ENCODE measurements around the gene TYR. TPM values are rescaled to one million over a fixed set of nuclear protein-coding genes. Genes with fewer than 3 reads are reported as not detected.
"Not testable (repeated sequence)": the region's sequence is repeated elsewhere in the genome, so short reads cannot be mapped to it uniquely, and the experiment has no call there.

Gene TYR
- total RNA-seq, 2 donors from 2014 or later = not detected

GRCh38 chr11:89235976-89236375 is 58.3 kb downstream of the TYR start:
- H3K9me3 Mint-ChIP-seq = no peaks in the 10 kb centered on the region
- H3K4me1 ChIP-seq (ENCODE audit: control insufficient read depth, insufficient read depth, low read length) = no peaks in the 10 kb centered on the region

GRCh38 chr11:89247007-89247406 is 69.3 kb downstream of the TYR start:
- H3K36me3 ChIP-seq (ENCODE audit: control insufficient read depth, insufficient read depth, low read length); H3K27ac Mint-ChIP-seq; H3K4me3 Mint-ChIP-seq; H3K27ac ChIP-seq (ENCODE audit: low read depth, low read length); DNase-seq; H3K4me1 ChIP-seq (ENCODE audit: control insufficient read depth, insufficient read depth, low read length); H3K4me1 Mint-ChIP-seq; H3K36me3 Mint-ChIP-seq (ENCODE audit: low read depth); H3K9me3 Mint-ChIP-seq; H3K9me3 ChIP-seq (ENCODE audit: control insufficient read depth, low read length); H3K4me3 ChIP-seq (ENCODE audit: low read length); H3K27me3 ChIP-seq (ENCODE audit: control insufficient read depth, insufficient read depth, low read length, poor library complexity, severe bottlenecking); H3K9ac ChIP-seq (ENCODE audit: extremely low read depth, low read length, poor library complexity, severe bottlenecking); H3K27me3 Mint-ChIP-seq (ENCODE audit: insufficient read depth): not testable (repeated sequence)
- 100% methylated on average over 1 of the region's 4 CpGs; no CpG with 5 or more reads in 1 of the 2 experiments for WGBS, 2 experiments (ENCODE audit: insufficient coverage in 1 of 2, insufficient read length in 1 of 2)

More at GRCh38 chr11:89235976-89236375, 58.3 kb downstream of the TYR start:
- no peaks in the 10 kb centered on the region for H3K27me3 ChIP-seq (ENCODE audit: control insufficient read depth, insufficient read depth, low read length, poor library complexity, severe bottlenecking)
- no peak overlapping the region for H3K27ac ChIP-seq (ENCODE audit: low read depth, low read length)
- DNase-seq = no peak
- Mint-ChIP-seq H3K27me3 (ENCODE audit: insufficient read depth) (no peaks in the 10 kb centered on the region), H3K4me3 (no peak overlapping the region), H3K4me1 (no peaks in the 10 kb centered on the region), H3K27ac (no peak overlapping the region), H3K36me3 (ENCODE audit: low read depth) (no peaks in the 10 kb centered on the region)
- no peaks in the 10 kb centered on the region for H3K9me3 ChIP-seq (ENCODE audit: control insufficient read depth, low read length)
- 90% methylated on average over 5 of the region's 5 CpGs; no CpG with 5 or more reads in 1 of the 2 experiments for WGBS, 2 experiments (ENCODE audit: insufficient coverage in 1 of 2, insufficient read length in 1 of 2)
- TF ChIP-seq CTCF (conservative IDR thresholded peaks at IDR 0.05) = no peak
- H3K4me3 ChIP-seq (ENCODE audit: low read length) = no peak overlapping the region
- no peak overlapping the region for H3K9ac ChIP-seq (ENCODE audit: extremely low read depth, low read length, poor library complexity, severe bottlenecking)
- H3K36me3 ChIP-seq (ENCODE audit: control insufficient read depth, insufficient read depth, low read length) = no peaks in the 10 kb centered on the region

- H3K27ac ChIP-seq (ENCODE audit: low read depth, low read length) = no peak overlapping the region
- no peaks in the 10 kb centered on the region for H3K4me1 ChIP-seq (ENCODE audit: control insufficient read depth, insufficient read depth, low read length)
- Mint-ChIP-seq H3K4me3 (no peak overlapping the region), H3K27me3 (ENCODE audit: insufficient read depth) (no peaks in the 10 kb centered on the region), H3K36me3 (ENCODE audit: low read depth) (no peaks in the 10 kb centered on the region), H3K9me3 (no peaks in the 10 kb centered on the region), H3K27ac (no peak overlapping the region), H3K4me1 (peaks cover 4% of the 10 kb centered on the region)
- H3K27me3 ChIP-seq (ENCODE audit: control insufficient read depth, insufficient read depth, low read length, poor library complexity, severe bottlenecking) = no peaks in the 10 kb centered on the region
- TF ChIP-seq CTCF (conservative IDR thresholded peaks at IDR 0.05) = no peak
- no peak overlapping the region for H3K9ac ChIP-seq (ENCODE audit: extremely low read depth, low read length, poor library complexity, severe bottlenecking)
- H3K36me3 ChIP-seq (ENCODE audit: control insufficient read depth, insufficient read depth, low read length) = no peaks in the 10 kb centered on the region
- WGBS, 2 experiments (ENCODE audit: insufficient coverage in 1 of 2, insufficient read length in 1 of 2) = 94% methylated on average over 1 of the region's 2 CpGs; no CpG with 5 or more reads in 1 of the 2 experiments
- H3K9me3 ChIP-seq (ENCODE audit: control insufficient read depth, low read length) = no peaks in the 10 kb centered on the region
- no peak for DNase-seq
- no peak overlapping the region for H3K4me3 ChIP-seq (ENCODE audit: low read length)
Measured at GRCh38 chr11:89249196-89249595, 71.5 kb downstream of the TYR start.

GRCh38 chr11:89261483-89261882 is 83.8 kb downstream of the TYR start:
- not testable (repeated sequence) for H3K27ac Mint-ChIP-seq; H3K4me1 ChIP-seq (ENCODE audit: control insufficient read depth, insufficient read depth, low read length); H3K36me3 Mint-ChIP-seq (ENCODE audit: low read depth); H3K27ac ChIP-seq (ENCODE audit: low read depth, low read length); H3K9me3 Mint-ChIP-seq; H3K4me3 ChIP-seq (ENCODE audit: low read length); DNase-seq; H3K9me3 ChIP-seq (ENCODE audit: control insufficient read depth, low read length); H3K27me3 ChIP-seq (ENCODE audit: control insufficient read depth, insufficient read depth, low read length, poor library complexity, severe bottlenecking); H3K36me3 ChIP-seq (ENCODE audit: control insufficient read depth, insufficient read depth, low read length); H3K27me3 Mint-ChIP-seq (ENCODE audit: insufficient read depth); H3K4me3 Mint-ChIP-seq; H3K9ac ChIP-seq (ENCODE audit: extremely low read depth, low read length, poor library complexity, severe bottlenecking)
- WGBS, 2 experiments (ENCODE audit: insufficient coverage in 1 of 2, insufficient read length in 1 of 2) = 89% methylated on average over 1 of the region's 1 CpG; no CpG with 5 or more reads in 1 of the 2 experiments
- H3K4me1 Mint-ChIP-seq = peaks cover 12% of the 10 kb centered on the region
